HepG2 (cell line): ENCODE data around the gene SYNGR2. TPM values are rescaled to one million over a fixed set of nuclear protein-coding genes. Genes with fewer than 3 reads are reported as not detected.
A peak's percentile ranks its signal among the peaks of the same experiment; 100 is the strongest.

Experiments
- AFF4 ChIP-seq: sonication (generic); formaldehyde crosslinking; IDR thresholded peaks from 2 replicates; pipeline ENCODE4 v1.4.0; 2020; ENCODE audit warnings: missing genetic modification reagents
- AGO1 ChIP-seq: fragments of 200-400 bp; formaldehyde crosslinking; IDR thresholded peaks from 2 replicates; pipeline ENCODE4 v1.6.1; 2017; ENCODE audit warnings: mild to moderate bottlenecking, low read depth, low read length, moderate library complexity; ENCODE audit not compliant: poor library complexity, severe bottlenecking
- ELK4 ChIP-seq: sonication (generic); formaldehyde crosslinking; IDR thresholded peaks from 2 replicates; pipeline ENCODE4 v1.9.0; 2021; ENCODE audit warnings: missing genetic modification reagents, borderline replicate concordance
- FOSL2 ChIP-seq: sonication (generic); formaldehyde crosslinking; IDR thresholded peaks from 2 replicates; pipeline ENCODE4 v1.4.0; 2020; ENCODE audit warnings: missing genetic modification reagents
- GZF1 ChIP-seq: sonication (generic); formaldehyde crosslinking; IDR thresholded peaks from 2 replicates; pipeline ENCODE4 v1.5.1; 2020; ENCODE audit warnings: mild to moderate bottlenecking, missing genetic modification reagents
- HIVEP1 ChIP-seq: sonication (generic); formaldehyde crosslinking; IDR thresholded peaks from 2 replicates; pipeline ENCODE4 v1.4.0; 2020; ENCODE audit warnings: mild to moderate bottlenecking, missing genetic modification reagents
- HNF1B ChIP-seq: sonication (generic); formaldehyde crosslinking; IDR thresholded peaks from 2 replicates; pipeline ENCODE4 v1.5.1; 2020; ENCODE audit warnings: mild to moderate bottlenecking, moderate library complexity, missing genetic modification reagents
- HNRNPH1 ChIP-seq: fragments of 200-400 bp; formaldehyde crosslinking; optimal IDR thresholded peaks from 2 replicates; pipeline ENCODE3; 2017; ENCODE audit warnings: mild to moderate bottlenecking, low read depth, low read length
- HOXA9 ChIP-seq: sonication (generic); formaldehyde crosslinking; IDR thresholded peaks from 2 replicates; pipeline ENCODE4 v1.8.1; 2022; ENCODE audit warnings: missing genetic modification reagents, mild to moderate bottlenecking, moderate library complexity, borderline replicate concordance
- KLF9 ChIP-seq: IDR thresholded peaks from 2 replicates; pipeline ENCODE4 v1.6.1; 2016; ENCODE audit warnings: low read depth
- MYPOP ChIP-seq: sonication (generic); formaldehyde crosslinking; IDR thresholded peaks from 2 replicates; pipeline ENCODE4 v1.8.1; 2023; ENCODE audit warnings: mild to moderate bottlenecking, moderate library complexity, missing genetic modification reagents
- NFKB2 ChIP-seq: sonication (generic); formaldehyde crosslinking; IDR thresholded peaks from 2 replicates; pipeline ENCODE4 v1.4.0; 2020; ENCODE audit warnings: missing genetic modification reagents, borderline replicate concordance
- NONO ChIP-seq, 2 experiments: fragments of 450-650 bp in 1 of 2; sonication (generic) in 1 of 2; formaldehyde crosslinking in 1 of 2; IDR thresholded peaks in 1 of 2; conservative IDR thresholded peaks in 1 of 2; 2 replicates each; pipeline versions ENCODE4 v1.6.1 to v1.8.0; 2017 to 2022; ENCODE audit warnings: mild to moderate bottlenecking in 1 of 2, missing genetic modification reagents in 1 of 2, moderate library complexity in 1 of 2
- ONECUT2 ChIP-seq: sonication (generic); formaldehyde crosslinking; IDR thresholded peaks from 2 replicates; pipeline ENCODE4 v1.4.0; 2020; ENCODE audit warnings: missing genetic modification reagents
- PHF8 ChIP-seq: sonication (generic); formaldehyde crosslinking; IDR thresholded peaks from 2 replicates; pipeline ENCODE4 v1.5.0; 2020; ENCODE audit warnings: missing genetic modification reagents
- POLR2AphosphoS2 ChIP-seq: IDR thresholded peaks from 2 replicates; pipeline ENCODE4 v1.6.1; 2011; ENCODE audit warnings: low read depth, low read length, improper control_type of control experiment
- PREB ChIP-seq: sonication (generic); formaldehyde crosslinking; IDR thresholded peaks from 2 replicates; pipeline ENCODE4 v1.4.0; 2020; ENCODE audit warnings: missing genetic modification reagents
- SSRP1 ChIP-seq: IDR thresholded peaks from 2 replicates; pipeline ENCODE4 v1.6.1; 2016; ENCODE audit warnings: control low read depth
- XBP1 ChIP-seq: sonication (generic); formaldehyde crosslinking; IDR thresholded peaks from 2 replicates; pipeline ENCODE4 v1.5.0; 2020; ENCODE audit warnings: missing genetic modification reagents
- ZNF883 ChIP-seq: sonication (generic); formaldehyde crosslinking; IDR thresholded peaks from 2 replicates; pipeline ENCODE4 v1.5.1; 2020; ENCODE audit warnings: mild to moderate bottlenecking, missing genetic modification reagents; ENCODE audit errors: not compliant biosample characterization
- polyA plus RNA-seq, 8 experiments: library from polyadenylated mRNA; depleted of rRNA in 3 of 8; stranded (reverse) in 7 of 8; unstranded in 1 of 8; fragments of >200 nt; fragmentation: Illumina TruSeq in 4 of 8; extraction: Trizol in 4 of 8; gene quantifications; 2 replicates each; pipeline versions ENCODE4 v1.2.1 to v1.2.3, GENCODE V29; 2011 to 2016; ENCODE audit warnings: low read depth in 4 of 8, missing spikeins in 1 of 8, mixed read lengths in 1 of 8; ENCODE audit not compliant: insufficient read depth in 1 of 8
- total RNA-seq, 5 experiments: library from RNA; depleted of rRNA; stranded (reverse); fragments of >200 nt; fragmentation: Illumina TruSeq; extraction: Trizol; gene quantifications; 2 replicates each; pipeline ENCODE4 v1.2.3, GENCODE V29; 2016; ENCODE audit warnings: low read depth in 1 of 5

The SYNGR2 gene
- total and polyA plus RNA-seq, 2 of the 13 experiments (the other 11 are each of a cell fraction or from before 2014, with no cell fraction given), result 46.7 to 170 TPM

- TF ChIP-seq GZF1, result peak; percentile 64; the same call in 1 of the 2 replicates
- TF ChIP-seq ONECUT2 (CRISPR knock-in tag), result peak; percentile 36; the same call in 1 of the 2 replicates
- peak; percentile 80; the same call in 1 of the 2 replicates for TF ChIP-seq KLF9 (CRISPR knock-in tag)
- TF ChIP-seq ZNF883 (CRISPR knock-in tag), result peak; percentile 87
- no peak for TF ChIP-seq ELK4 (CRISPR knock-in tag)
- peak; percentile 99 for TF ChIP-seq HOXA9 (CRISPR knock-in tag)
- no peak for TF ChIP-seq AFF4 (CRISPR knock-in tag)
- no peak for TF ChIP-seq NONO (IDR thresholded peaks at IDR 0.05)
- peak; percentile 93 for TF ChIP-seq NONO (CRISPR knock-in tag; conservative IDR thresholded peaks at IDR 0.05)
- no peak for TF ChIP-seq PREB
- TF ChIP-seq HIVEP1 (CRISPR knock-in tag), result peak; percentile 72
- TF ChIP-seq XBP1 (CRISPR knock-in tag), result peak; percentile 66
- TF ChIP-seq SSRP1, result peak; percentile 76; the same call in 1 of the 2 replicates
- peak; percentile 98 for TF ChIP-seq POLR2AphosphoS2
- TF ChIP-seq FOSL2 (CRISPR knock-in tag), result peak; percentile 62
- peak; percentile 55 for TF ChIP-seq AGO1
- TF ChIP-seq HNF1B, result peak; percentile 97
- TF ChIP-seq PHF8 (CRISPR knock-in tag), result peak; percentile 67
- peak; percentile 89; the same call in 1 of the 2 replicates for TF ChIP-seq NFKB2 (CRISPR knock-in tag)
- no peak for TF ChIP-seq HNRNPH1
- peak; percentile 97 for TF ChIP-seq MYPOP (CRISPR knock-in tag)
Observed at GRCh38 chr17:78186692-78187595, 18.6 kb downstream of the SYNGR2 start, which contains the start of the genes AFMID and TK1 (continued).
